Measurements from ENCODE around the gene UNC5A.

GRCh38 chr5:176769911-176770310, 40.4 kb upstream of the UNC5A start:
- TF ChIP-seq POLR2A (conservative IDR thresholded peaks at IDR 0.05) (no peak), NFYB (IDR thresholded peaks at IDR 0.05; ENCODE audit: extremely low read depth, insufficient read length) (no peak), CTCF (IDR thresholded peaks at IDR 0.05 in 2 of 3, conservative IDR thresholded peaks at IDR 0.05 in 1 of 3; ENCODE audit: insufficient read depth in 2 of 3, low read depth in 1 of 3, low read length in 3 of 3) (no peak), SMAD2 (IDR thresholded peaks at IDR 0.05; ENCODE audit: low read depth, low read length) (no peak), LCOR (CRISPR knock-in tag; IDR thresholded peaks at IDR 0.05) (no peak), DPF2 (IDR thresholded peaks at IDR 0.05) (no peak), HDAC6 (IDR thresholded peaks at IDR 0.05; ENCODE audit: low read depth, low read length) (no peak)
